ENCODE results near the gene MBOAT2. TPM values are rescaled to one million over a fixed set of nuclear protein-coding genes. Genes with fewer than 3 reads are reported as not detected.

Gene MBOAT2
- total RNA-seq, 1 donor from 2014 or later: 1.7 TPM

DNA sequence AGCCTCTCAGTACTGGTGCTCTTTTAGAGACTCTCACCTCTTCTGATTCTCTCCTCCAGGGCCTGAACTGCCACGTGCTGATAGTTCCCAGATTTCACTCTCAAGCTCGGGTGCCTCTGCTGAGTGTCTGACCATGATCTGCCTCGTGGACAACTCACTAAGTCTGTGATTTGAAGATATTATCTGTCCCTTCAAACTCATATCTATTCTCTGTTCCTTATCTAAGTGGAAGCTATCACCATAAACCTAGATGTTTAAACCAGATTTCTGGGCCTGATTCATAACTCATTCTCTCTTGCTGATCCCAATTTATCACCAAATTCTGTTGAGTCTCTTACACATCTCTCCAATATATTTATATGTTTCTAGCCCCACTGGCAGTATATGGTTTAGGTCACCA is 136.1 kb downstream of the MBOAT2 start:
- H3K27me3 Mint-ChIP-seq: no peaks in the 10 kb centered on the region
- TF ChIP-seq, protein P1, sequence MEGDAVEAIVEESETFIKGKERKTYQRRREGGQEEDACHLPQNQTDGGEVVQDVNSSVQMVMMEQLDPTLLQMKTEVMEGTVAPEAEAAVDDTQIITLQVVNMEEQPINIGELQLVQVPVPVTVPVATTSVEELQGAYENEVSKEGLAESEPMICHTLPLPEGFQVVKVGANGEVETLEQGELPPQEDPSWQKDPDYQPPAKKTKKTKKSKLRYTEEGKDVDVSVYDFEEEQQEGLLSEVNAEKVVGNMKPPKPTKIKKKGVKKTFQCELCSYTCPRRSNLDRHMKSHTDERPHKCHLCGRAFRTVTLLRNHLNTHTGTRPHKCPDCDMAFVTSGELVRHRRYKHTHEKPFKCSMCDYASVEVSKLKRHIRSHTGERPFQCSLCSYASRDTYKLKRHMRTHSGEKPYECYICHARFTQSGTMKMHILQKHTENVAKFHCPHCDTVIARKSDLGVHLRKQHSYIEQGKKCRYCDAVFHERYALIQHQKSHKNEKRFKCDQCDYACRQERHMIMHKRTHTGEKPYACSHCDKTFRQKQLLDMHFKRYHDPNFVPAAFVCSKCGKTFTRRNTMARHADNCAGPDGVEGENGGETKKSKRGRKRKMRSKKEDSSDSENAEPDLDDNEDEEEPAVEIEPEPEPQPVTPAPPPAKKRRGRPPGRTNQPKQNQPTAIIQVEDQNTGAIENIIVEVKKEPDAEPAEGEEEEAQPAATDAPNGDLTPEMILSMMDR (IDR thresholded peaks at IDR 0.05): no peak
- POLR2A ChIA-PET: no interaction called here
- H3K9me3 Mint-ChIP-seq: no peaks in the 10 kb centered on the region
- intact Hi-C loops (cut with micrococcal nuclease): no loop called here
- H3K36me3 Mint-ChIP-seq (ENCODE audit: low read depth): no peaks in the 10 kb centered on the region
- H3K27ac Mint-ChIP-seq: no peak overlapping the region
- ATAC-seq (ENCODE audit: low read depth) (no peak), DNase-seq (no peak)
- CTCF ChIA-PET: no interaction called here
- H3K4me1 Mint-ChIP-seq: no peaks in the 10 kb centered on the region
- no peak overlapping the region for H3K4me3 Mint-ChIP-seq

DNA sequence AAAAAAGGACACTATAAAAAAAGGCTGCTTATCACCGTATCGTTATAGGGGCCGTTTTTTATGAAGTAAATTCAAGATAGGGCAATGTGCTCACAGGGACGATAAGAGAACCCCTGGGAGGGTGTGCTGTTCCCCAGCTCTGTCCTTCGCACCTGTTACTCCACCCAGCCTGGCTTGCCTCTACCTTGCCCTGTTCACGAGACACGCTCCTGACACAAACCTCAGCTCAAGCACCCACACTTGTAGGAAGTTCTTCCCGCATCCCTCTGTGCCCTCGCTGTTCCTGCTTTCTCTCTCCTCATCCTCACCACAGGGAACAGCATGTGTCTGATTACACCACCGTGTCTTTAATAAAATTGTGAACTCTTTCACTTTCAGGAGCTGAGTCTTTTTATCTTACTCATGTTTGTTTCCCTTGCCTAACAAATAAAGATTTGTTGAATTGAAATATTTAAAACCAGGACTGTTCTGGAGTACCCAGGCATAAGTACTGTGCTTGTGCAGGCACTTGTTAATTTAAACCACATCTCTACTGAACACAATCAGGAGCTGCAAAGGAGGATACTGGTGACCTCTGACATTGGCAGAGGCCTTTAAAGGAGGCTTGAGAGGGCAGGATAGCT is 140.0 kb downstream of the MBOAT2 start:
- Mint-ChIP-seq H3K4me1 (no peaks in the 10 kb centered on the region), H3K36me3 (ENCODE audit: low read depth) (no peaks in the 10 kb centered on the region), H3K27ac (no peak overlapping the region), H3K27me3 (no peaks in the 10 kb centered on the region), H3K4me3 (no peak overlapping the region), H3K9me3 (no peaks in the 10 kb centered on the region)
- ATAC-seq (ENCODE audit: low read depth) (no peak), DNase-seq (no peak)
- ChIA-PET POLR2A (no interaction called here), CTCF (no interaction called here)
- TF ChIP-seq, protein P1 (IDR thresholded peaks at IDR 0.05): no peak
- intact Hi-C loops (cut with micrococcal nuclease): no loop called here

DNA sequence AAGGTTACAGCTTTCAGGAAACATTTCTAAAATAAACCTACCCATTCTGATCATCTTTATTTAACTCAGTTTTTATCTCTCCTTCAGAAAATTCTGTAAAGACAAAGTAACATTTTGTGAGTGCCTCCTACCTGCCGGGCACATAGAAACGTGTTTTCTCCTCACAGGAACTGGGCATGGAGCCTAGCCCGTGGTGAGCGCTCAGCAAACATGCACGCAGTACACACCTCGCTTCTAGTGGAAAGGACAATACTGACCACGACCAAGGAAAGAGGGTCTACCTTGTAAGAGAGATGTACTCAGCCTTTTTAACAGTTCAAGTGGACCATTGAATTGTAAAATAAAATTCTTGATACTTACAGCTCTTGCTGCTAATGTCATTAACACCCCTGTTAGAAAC is 141.3 kb downstream of the MBOAT2 start:
- DNase-seq (no peak), ATAC-seq (ENCODE audit: low read depth) (no peak)
- POLR2A ChIA-PET: no interaction called here
- no peaks in the 10 kb centered on the region for H3K4me1 Mint-ChIP-seq
- CTCF ChIA-PET: no interaction called here
- no peaks in the 10 kb centered on the region for H3K27me3 Mint-ChIP-seq
- intact Hi-C loops (cut with micrococcal nuclease): no loop called here
- H3K9me3 Mint-ChIP-seq: no peaks in the 10 kb centered on the region
- H3K27ac Mint-ChIP-seq: no peak overlapping the region
- H3K4me3 Mint-ChIP-seq: no peak overlapping the region
- TF ChIP-seq, protein P1 (IDR thresholded peaks at IDR 0.05): no peak
- no peaks in the 10 kb centered on the region for H3K36me3 Mint-ChIP-seq (ENCODE audit: low read depth)

DNA sequence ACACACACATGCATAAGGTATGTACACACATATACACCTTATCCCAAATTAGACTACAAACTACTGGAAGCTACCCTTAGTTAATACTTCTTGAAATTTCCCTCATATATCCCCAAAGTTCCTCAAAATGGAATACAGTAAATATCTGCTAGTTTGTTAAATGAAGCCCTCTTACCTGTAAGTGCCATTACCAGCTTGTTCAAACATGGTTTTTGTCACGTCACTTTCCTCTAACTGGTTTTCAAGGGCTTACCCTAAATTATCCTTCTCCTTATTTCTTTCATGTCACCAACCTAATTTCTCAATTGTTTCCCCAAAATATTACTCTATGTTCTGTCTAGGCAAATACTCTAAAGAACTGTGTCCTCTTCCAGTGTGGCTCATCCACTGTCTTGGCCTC is 141.7 kb downstream of the MBOAT2 start:
- Mint-ChIP-seq H3K27me3 (no peaks in the 10 kb centered on the region), H3K9me3 (no peaks in the 10 kb centered on the region), H3K4me1 (no peaks in the 10 kb centered on the region), H3K36me3 (ENCODE audit: low read depth) (no peaks in the 10 kb centered on the region), H3K27ac (no peak overlapping the region), H3K4me3 (no peak overlapping the region)
- ChIA-PET POLR2A (no interaction called here), CTCF (no interaction called here)
- intact Hi-C loops (cut with micrococcal nuclease): no loop called here
- ATAC-seq (ENCODE audit: low read depth) (no peak), DNase-seq (no peak)
- TF ChIP-seq, protein P1 (IDR thresholded peaks at IDR 0.05): no peak

DNA sequence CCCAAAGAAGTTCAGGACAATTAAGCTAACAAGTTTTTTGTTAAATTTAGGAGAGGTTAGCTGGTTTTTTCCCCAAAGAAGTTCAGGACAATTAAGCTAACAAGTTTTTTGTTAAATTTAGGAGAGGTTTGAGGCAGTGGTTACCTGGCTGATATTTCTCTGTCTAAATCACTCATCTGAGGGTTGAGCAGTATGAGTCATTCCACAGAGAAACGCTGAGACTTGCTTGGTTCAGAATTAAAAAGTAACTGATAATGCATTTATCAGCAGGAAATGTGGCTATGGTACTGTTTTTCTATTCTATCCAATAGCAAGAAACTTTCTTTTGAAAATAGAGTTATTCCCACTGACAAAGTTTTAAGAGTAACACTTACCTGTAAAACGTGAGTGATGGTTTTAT is 143.2 kb downstream of the MBOAT2 start:
- Mint-ChIP-seq H3K4me1 (no peaks in the 10 kb centered on the region), H3K36me3 (ENCODE audit: low read depth) (no peaks in the 10 kb centered on the region), H3K9me3 (no peaks in the 10 kb centered on the region), H3K4me3 (no peak overlapping the region), H3K27ac (no peak overlapping the region), H3K27me3 (no peaks in the 10 kb centered on the region)
- intact Hi-C loops (cut with micrococcal nuclease): no loop called here
- TF ChIP-seq, protein P1 (IDR thresholded peaks at IDR 0.05): no peak
- POLR2A ChIA-PET: no interaction called here
- ATAC-seq (ENCODE audit: low read depth) (no peak), DNase-seq (no peak)
- CTCF ChIA-PET: no interaction called here
